Measurements from ENCODE around the gene RNF130.

RNF130 gene

DNA sequence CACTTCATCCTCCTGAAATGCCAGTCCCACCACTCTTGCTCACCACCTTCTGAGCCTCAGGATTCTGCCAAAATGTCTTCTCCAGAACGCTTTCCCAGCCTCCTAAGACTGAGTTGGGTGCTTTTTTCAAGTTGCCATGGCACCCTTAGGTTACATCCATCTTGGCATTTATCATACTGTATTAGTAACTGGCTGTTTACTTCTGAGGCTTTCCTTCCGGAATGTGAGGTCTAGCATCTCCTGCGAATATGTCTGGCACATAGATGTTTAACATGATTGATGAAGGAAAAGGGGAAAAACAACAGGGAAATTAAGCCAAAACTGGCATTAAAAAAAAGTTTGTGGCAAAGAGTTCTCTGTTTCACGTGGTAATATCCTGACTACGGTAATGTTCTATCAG, 24.9 kb downstream of the RNF130 start:
- Histone ChIP-seq H3K4me1 (ENCODE audit: control insufficient read depth, insufficient read depth, low read length) (peaks cover 26% of the 10 kb centered on the region), H3K4me3 (ENCODE audit: low read depth, low read length) (no peak overlapping the region), H3K27ac (ENCODE audit: low read depth, low read length) (no peak overlapping the region)

GRCh38 chr5:180045889-180046499, 25.6 kb downstream of the RNF130 start:
- H3K27ac ChIP-seq (ENCODE audit: low read depth, low read length), result no peak overlapping the region
- H3K4me1 ChIP-seq (ENCODE audit: control insufficient read depth, insufficient read depth, low read length), result peaks cover 31% of the 10 kb centered on the region
- H3K36me3 ChIP-seq (ENCODE audit: control insufficient read depth, insufficient read depth, low read length), result peaks cover 5% of the 10 kb centered on the region; the same call in 1 of the 2 replicates
- no peak overlapping the region for H3K9ac ChIP-seq (ENCODE audit: low read depth, low read length)
- peaks cover 10% of the 10 kb centered on the region for H3K9me3 ChIP-seq (ENCODE audit: control insufficient read depth, insufficient read depth, low read length)
- no peaks in the 10 kb centered on the region for H3K27me3 ChIP-seq (ENCODE audit: control insufficient read depth, insufficient read depth, low read length)
- H3K4me3 ChIP-seq (ENCODE audit: low read depth, low read length), result no peak overlapping the region

More for the DNA sequence above, 24.9 kb downstream of the RNF130 start:
- Histone ChIP-seq H3K9me3 (ENCODE audit: control insufficient read depth, insufficient read depth, low read length) (peaks cover 10% of the 10 kb centered on the region), H3K36me3 (ENCODE audit: control insufficient read depth, insufficient read depth, low read length) (peaks cover 5% of the 10 kb centered on the region; the same call in 1 of the 2 replicates), H3K9ac (ENCODE audit: low read depth, low read length) (no peak overlapping the region), H3K27me3 (ENCODE audit: control insufficient read depth, insufficient read depth, low read length) (no peaks in the 10 kb centered on the region)

DNA sequence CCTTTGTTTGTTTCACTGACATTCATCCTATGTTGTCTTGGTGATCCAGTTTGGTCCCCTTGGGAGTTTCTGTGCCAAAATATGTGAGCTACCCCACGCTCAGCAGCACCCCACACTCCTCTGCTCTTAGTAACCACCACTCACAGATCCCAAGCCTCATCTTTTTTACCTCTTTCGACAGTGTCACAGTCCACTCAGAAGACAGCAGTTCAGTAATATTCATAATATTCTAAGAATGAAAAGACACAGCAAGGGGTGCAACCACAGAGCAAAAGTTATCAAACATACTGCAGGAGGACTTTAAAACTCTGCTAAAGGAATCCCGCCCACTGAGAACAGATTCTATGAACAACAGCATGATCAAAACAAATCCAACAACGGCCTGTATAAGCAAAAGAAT, 28.2 kb downstream of the RNF130 start:
- Histone ChIP-seq H3K9ac (ENCODE audit: low read depth, low read length) (no peak overlapping the region), H3K27me3 (ENCODE audit: control insufficient read depth, insufficient read depth, low read length) (no peaks in the 10 kb centered on the region), H3K4me3 (ENCODE audit: low read depth, low read length) (no peak overlapping the region), H3K36me3 (ENCODE audit: control insufficient read depth, insufficient read depth, low read length) (peaks cover 21% of the 10 kb centered on the region), H3K9me3 (ENCODE audit: control insufficient read depth, insufficient read depth, low read length) (peaks cover 10% of the 10 kb centered on the region), H3K4me1 (ENCODE audit: control insufficient read depth, insufficient read depth, low read length) (peaks cover 15% of the 10 kb centered on the region), H3K27ac (ENCODE audit: low read depth, low read length) (no peak overlapping the region)

DNA sequence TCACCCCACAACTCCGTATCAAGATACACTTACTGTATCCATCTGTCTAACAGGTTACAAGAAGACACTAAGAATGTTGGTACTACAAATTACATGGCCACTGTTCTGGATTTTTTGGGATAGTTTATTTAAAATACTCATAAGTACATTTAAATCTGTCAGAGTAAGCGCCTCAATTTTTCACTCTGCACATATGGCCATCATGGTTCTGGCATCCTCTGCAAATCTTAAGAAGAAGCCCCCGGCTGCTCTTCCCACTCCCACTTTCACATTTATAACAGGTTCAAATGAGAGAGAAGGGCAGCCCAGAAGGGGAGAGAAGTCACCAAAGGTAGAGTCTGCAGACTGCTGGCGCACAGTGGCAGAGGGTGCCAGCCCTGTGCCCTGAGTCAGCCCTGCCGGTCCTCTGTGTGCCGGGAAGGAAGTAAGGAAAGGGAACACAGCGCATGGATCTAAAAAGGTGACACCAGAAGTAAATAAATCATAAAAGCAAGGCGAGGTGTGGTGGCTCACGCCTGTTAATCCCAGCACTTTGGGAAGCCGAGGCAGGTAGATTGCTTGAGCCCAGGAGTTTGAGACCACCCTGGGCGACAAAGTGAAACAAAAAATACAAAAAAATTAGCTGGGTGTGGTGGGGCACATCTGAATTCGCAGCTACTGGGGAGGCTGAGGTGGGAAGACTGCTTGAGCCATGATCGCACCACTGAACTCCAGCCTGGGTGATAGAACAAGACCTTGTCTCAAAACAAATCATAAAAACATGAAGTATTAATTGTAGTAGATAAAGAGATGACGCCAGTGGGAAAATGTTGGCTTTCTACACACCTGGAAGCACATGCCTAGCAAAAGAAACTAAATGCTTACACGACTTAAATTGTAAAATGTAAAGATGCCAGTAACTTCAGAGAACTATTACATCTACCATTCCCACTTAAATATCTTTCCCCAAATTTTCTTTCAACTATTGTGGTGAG, 30.0 kb downstream of the RNF130 start:
- H3K4me1 ChIP-seq (ENCODE audit: control insufficient read depth, insufficient read depth, low read length), result peaks cover 14% of the 10 kb centered on the region
- peaks cover 5% of the 10 kb centered on the region for H3K9me3 ChIP-seq (ENCODE audit: control insufficient read depth, insufficient read depth, low read length)
- H3K36me3 ChIP-seq (ENCODE audit: control insufficient read depth, insufficient read depth, low read length), result peaks cover 34% of the 10 kb centered on the region
- no peak overlapping the region for H3K9ac ChIP-seq (ENCODE audit: low read depth, low read length)
- H3K27me3 ChIP-seq (ENCODE audit: control insufficient read depth, insufficient read depth, low read length), result no peaks in the 10 kb centered on the region
- no peak overlapping the region for H3K27ac ChIP-seq (ENCODE audit: low read depth, low read length)
- H3K4me3 ChIP-seq (ENCODE audit: low read depth, low read length), result no peak overlapping the region

DNA sequence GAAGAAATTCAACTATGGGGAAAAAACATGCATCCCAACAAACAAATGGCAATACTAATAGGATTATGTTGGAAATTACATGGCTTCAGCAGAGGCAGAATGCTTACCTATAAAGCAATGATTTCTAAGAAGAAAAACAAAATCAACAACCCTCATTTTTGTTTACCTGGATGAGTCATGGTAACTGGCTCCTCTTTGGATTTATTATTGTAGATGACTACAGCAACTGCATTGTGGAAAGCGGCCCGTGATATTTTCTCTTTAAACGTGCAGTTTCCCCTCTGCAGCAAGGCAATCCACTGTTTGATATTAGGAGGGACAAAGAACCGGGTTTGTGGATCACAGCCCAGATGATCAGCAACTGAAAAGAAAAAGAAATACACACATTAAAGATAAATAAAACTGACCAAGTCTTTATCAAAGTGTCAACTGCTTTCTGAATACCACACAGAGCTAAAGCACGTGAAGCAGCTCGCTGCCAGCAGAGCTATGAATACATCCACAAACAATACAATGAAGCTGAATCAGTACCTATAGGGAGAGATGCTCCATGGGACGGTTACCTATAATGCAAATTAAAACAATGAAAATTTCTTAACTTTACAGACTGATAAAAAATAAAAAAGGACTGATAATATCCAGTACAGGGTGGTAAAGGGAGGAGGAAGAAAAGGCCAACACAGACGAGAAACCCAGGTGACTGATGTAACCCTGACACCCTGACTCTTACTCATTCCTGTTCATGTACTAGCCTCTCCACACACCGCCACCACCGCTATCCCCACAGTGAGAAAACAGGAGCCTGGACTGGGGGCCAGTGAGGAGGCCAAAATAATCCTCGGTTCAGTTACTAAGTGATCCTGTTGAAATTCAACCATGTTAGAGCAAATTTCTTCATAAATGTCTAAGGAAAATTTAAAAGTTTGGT, 31.0 kb downstream of the RNF130 start:
- Histone ChIP-seq H3K9me3 (ENCODE audit: control insufficient read depth, insufficient read depth, low read length) (no peaks in the 10 kb centered on the region), H3K9ac (ENCODE audit: low read depth, low read length) (no peak overlapping the region), H3K4me1 (ENCODE audit: control insufficient read depth, insufficient read depth, low read length) (peaks cover 14% of the 10 kb centered on the region), H3K27ac (ENCODE audit: low read depth, low read length) (peak overlapping the region; percentile 37), H3K27me3 (ENCODE audit: control insufficient read depth, insufficient read depth, low read length) (no peaks in the 10 kb centered on the region), H3K4me3 (ENCODE audit: low read depth, low read length) (no peak overlapping the region), H3K36me3 (ENCODE audit: control insufficient read depth, insufficient read depth, low read length) (peaks cover 41% of the 10 kb centered on the region)

GRCh38 chr5:180035206-180035931, 36.2 kb downstream of the RNF130 start:
- Histone ChIP-seq H3K4me3 (ENCODE audit: low read depth, low read length) (no peak overlapping the region), H3K27ac (ENCODE audit: low read depth, low read length) (no peak overlapping the region), H3K27me3 (ENCODE audit: control insufficient read depth, insufficient read depth, low read length) (no peaks in the 10 kb centered on the region), H3K9ac (ENCODE audit: low read depth, low read length) (no peak overlapping the region), H3K9me3 (ENCODE audit: control insufficient read depth, insufficient read depth, low read length) (no peaks in the 10 kb centered on the region), H3K36me3 (ENCODE audit: control insufficient read depth, insufficient read depth, low read length) (peaks cover 45% of the 10 kb centered on the region), H3K4me1 (ENCODE audit: control insufficient read depth, insufficient read depth, low read length) (peaks cover 3% of the 10 kb centered on the region; the same call in 1 of the 2 replicates)

DNA sequence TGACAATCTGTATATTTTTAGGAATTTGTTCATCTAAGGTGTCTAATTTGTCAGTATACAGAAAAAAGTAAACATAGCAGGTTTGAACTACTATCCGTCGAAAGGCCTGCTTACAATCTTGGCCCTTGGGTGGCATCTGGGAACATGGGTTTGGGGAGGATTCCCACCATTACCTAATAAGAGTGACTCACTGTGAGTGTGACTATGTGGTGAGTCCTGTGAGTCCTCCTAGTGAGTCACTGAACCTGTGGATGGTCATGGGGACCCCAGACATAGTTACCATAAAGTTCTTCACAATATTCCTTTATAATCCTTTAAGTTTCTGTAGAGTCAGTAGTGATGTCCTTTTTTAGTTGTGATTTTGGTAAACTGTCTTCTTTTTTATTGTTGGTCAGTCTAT, 37.0 kb downstream of the RNF130 start:
- no peak overlapping the region for H3K4me3 ChIP-seq (ENCODE audit: low read depth, low read length)
- H3K9ac ChIP-seq (ENCODE audit: low read depth, low read length), result no peak overlapping the region
- H3K9me3 ChIP-seq (ENCODE audit: control insufficient read depth, insufficient read depth, low read length), result no peaks in the 10 kb centered on the region
- 0 out of 2 replicates have a peak, but pooled peaks cover under 1% of the 10 kb centered on the region for H3K4me1 ChIP-seq (ENCODE audit: control insufficient read depth, insufficient read depth, low read length)
- no peaks in the 10 kb centered on the region for H3K27me3 ChIP-seq (ENCODE audit: control insufficient read depth, insufficient read depth, low read length)
- H3K36me3 ChIP-seq (ENCODE audit: control insufficient read depth, insufficient read depth, low read length), result peaks cover 37% of the 10 kb centered on the region
- no peak overlapping the region for H3K27ac ChIP-seq (ENCODE audit: low read depth, low read length)

DNA sequence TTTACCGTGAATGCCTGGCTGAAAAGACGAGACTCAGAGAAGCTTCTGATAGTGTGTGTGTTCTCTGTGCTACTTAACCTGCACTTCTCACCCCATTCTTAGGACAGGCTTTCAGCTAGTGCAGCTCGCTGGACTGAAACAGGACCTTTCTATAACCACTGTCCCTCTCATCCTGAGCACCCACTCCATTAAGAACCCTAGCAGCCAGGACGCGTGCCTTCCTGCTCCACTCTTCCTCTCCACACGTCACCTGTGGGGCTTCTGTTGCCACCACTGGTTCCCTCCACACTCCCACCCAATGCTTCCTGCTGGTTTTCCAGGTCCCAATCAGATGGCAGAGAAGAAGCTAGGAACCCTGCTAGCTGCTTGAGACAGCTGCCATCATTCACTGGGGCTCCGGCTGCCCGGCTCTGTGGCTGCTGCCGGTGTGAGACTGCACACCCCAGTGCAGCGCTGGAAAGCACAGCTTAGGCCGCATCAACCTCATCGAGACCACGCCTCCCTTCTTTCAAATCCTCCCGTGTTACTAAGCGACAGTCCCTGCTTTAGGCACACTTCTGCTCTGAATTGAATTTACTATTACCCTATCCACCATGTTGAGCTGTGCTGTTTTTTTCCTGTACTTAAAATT, 44.0 kb downstream of the RNF130 start:
- H3K4me1 ChIP-seq (ENCODE audit: control insufficient read depth, insufficient read depth, low read length), result peaks cover 3% of the 10 kb centered on the region; the same call in 1 of the 2 replicates
- peaks cover 7% of the 10 kb centered on the region; the same call in 1 of the 2 replicates for H3K36me3 ChIP-seq (ENCODE audit: control insufficient read depth, insufficient read depth, low read length)
- no peak overlapping the region for H3K9ac ChIP-seq (ENCODE audit: low read depth, low read length)
- no peaks in the 10 kb centered on the region for H3K9me3 ChIP-seq (ENCODE audit: control insufficient read depth, insufficient read depth, low read length)
- H3K27ac ChIP-seq (ENCODE audit: low read depth, low read length), result no peak overlapping the region
- no peaks in the 10 kb centered on the region for H3K27me3 ChIP-seq (ENCODE audit: control insufficient read depth, insufficient read depth, low read length)
- H3K4me3 ChIP-seq (ENCODE audit: low read depth, low read length), result no peak overlapping the region

DNA sequence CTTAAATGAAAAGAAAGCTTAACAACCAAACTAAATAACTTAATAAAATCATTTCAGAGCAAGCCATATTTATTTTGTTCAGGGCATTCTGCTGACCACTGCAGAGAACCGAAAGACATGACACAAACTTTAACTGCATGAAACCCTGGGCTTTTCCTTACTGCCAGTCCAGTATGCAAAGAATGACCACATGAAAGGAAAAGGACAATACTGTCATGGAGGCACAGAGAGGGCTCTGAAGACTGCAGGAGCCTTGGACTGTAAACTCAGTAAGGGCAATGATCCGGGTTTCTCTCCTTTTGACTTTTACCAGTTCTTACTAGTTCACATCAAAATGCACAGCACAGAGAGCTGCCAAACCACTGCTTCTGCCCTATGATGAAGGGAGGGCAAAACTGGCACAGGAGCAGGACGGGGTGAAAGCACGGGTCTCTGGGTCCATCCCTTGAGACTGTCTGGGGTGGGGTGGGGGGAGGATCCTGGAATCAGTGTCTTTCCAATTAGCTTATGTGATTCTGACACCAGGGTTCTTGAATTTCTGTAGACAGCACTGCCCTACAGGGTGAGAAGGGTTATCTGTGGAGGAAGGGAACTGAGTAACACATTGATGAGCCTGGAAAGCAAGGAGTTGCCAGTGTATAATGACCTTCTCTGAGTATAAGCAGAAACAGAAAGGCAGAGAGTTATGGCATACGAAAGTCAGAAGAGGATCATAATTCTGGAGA, 44.7 kb downstream of the RNF130 start:
- Histone ChIP-seq H3K9ac (ENCODE audit: low read depth, low read length) (no peak overlapping the region), H3K27ac (ENCODE audit: low read depth, low read length) (no peak overlapping the region), H3K9me3 (ENCODE audit: control insufficient read depth, insufficient read depth, low read length) (no peaks in the 10 kb centered on the region), H3K27me3 (ENCODE audit: control insufficient read depth, insufficient read depth, low read length) (no peaks in the 10 kb centered on the region), H3K4me3 (ENCODE audit: low read depth, low read length) (no peak overlapping the region), H3K4me1 (ENCODE audit: control insufficient read depth, insufficient read depth, low read length) (peaks cover 3% of the 10 kb centered on the region; the same call in 1 of the 2 replicates), H3K36me3 (ENCODE audit: control insufficient read depth, insufficient read depth, low read length) (peaks cover 7% of the 10 kb centered on the region; the same call in 1 of the 2 replicates)

All from HUES48 (cell line).